ENCODE results near the gene TMC8. TPM values are rescaled to one million over a fixed set of nuclear protein-coding genes. Genes with fewer than 3 reads are reported as not detected.
"Not testable (repeated sequence)": the region's sequence is repeated elsewhere in the genome, so short reads cannot be mapped to it uniquely, and the experiment has no call there.

Gene TMC8
- total RNA-seq, 1 donor from 2014 or later = 0.85 TPM

- Mint-ChIP-seq H3K4me3 (peak overlapping the region; percentile 81), H3K27ac (peak overlapping the region; percentile 48), H3K4me1 (ENCODE audit: unreplicated experiment) (peaks cover 11% of the 10 kb centered on the region), H3K36me3 (peaks cover 3% of the 10 kb centered on the region), H3K27me3 (no peaks in the 10 kb centered on the region), H3K9me3 (no peaks in the 10 kb centered on the region)
- no peak for DNase-seq (ENCODE audit: extremely low spot score, unreplicated experiment)
- TF ChIP-seq CTCF (conservative IDR thresholded peaks at IDR 0.05) = no peak
Measured at GRCh38 chr17:78168903-78169793, 38.6 kb downstream of the TMC8 start.

GRCh38 chr17:78170692-78171590, 40.4 kb downstream of the TMC8 start:
- Mint-ChIP-seq H3K4me3 (peak overlapping the region; percentile 75), H3K4me1 (ENCODE audit: unreplicated experiment) (peaks cover 11% of the 10 kb centered on the region), H3K36me3 (peaks cover 3% of the 10 kb centered on the region), H3K27ac (peak overlapping the region; percentile 56), H3K27me3 (no peaks in the 10 kb centered on the region), H3K9me3 (no peaks in the 10 kb centered on the region)
- no peak for DNase-seq (ENCODE audit: extremely low spot score, unreplicated experiment)
- TF ChIP-seq CTCF (conservative IDR thresholded peaks at IDR 0.05) = no peak

- H3K4me3 Mint-ChIP-seq = peak overlapping the region; percentile 34
- H3K4me1 Mint-ChIP-seq (ENCODE audit: unreplicated experiment) = peaks cover 11% of the 10 kb centered on the region
- DNase-seq (ENCODE audit: extremely low spot score, unreplicated experiment); H3K36me3 Mint-ChIP-seq; H3K27me3 Mint-ChIP-seq; H3K9me3 Mint-ChIP-seq: not testable (repeated sequence)
- H3K27ac Mint-ChIP-seq = peak overlapping the region; percentile 73
Measured at GRCh38 chr17:78171591-78172248, 41.1 kb downstream of the TMC8 start.

- Mint-ChIP-seq H3K27me3 (no peaks in the 10 kb centered on the region), H3K4me3 (peak overlapping the region; percentile 28), H3K4me1 (ENCODE audit: unreplicated experiment) (peaks cover 11% of the 10 kb centered on the region), H3K36me3 (peaks cover 3% of the 10 kb centered on the region), H3K27ac (peak overlapping the region; percentile 73), H3K9me3 (no peaks in the 10 kb centered on the region)
- DNase-seq (ENCODE audit: extremely low spot score, unreplicated experiment) = no peak
- TF ChIP-seq CTCF (conservative IDR thresholded peaks at IDR 0.05) = no peak
Measured at GRCh38 chr17:78172249-78173051, 41.9 kb downstream of the TMC8 start.

GRCh38 chr17:78173097-78173715, 42.6 kb downstream of the TMC8 start:
- Mint-ChIP-seq H3K27me3 (no peaks in the 10 kb centered on the region), H3K4me1 (ENCODE audit: unreplicated experiment) (peaks cover 11% of the 10 kb centered on the region), H3K36me3 (peaks cover 3% of the 10 kb centered on the region), H3K27ac (peak overlapping the region; percentile 73), H3K4me3 (no peak overlapping the region), H3K9me3 (no peaks in the 10 kb centered on the region)
- no peak for DNase-seq (ENCODE audit: extremely low spot score, unreplicated experiment)
- no peak for TF ChIP-seq CTCF (conservative IDR thresholded peaks at IDR 0.05)
